MCF 10A (cell line): Measurements from ENCODE around the gene USB1. TPM values are rescaled to one million over a fixed set of nuclear protein-coding genes. Genes with fewer than 3 reads are reported as not detected.
A peak's percentile ranks its signal among the peaks of the same experiment; 100 is the strongest.

Experiments used
- BruUV-seq: library from RNA; stranded (reverse); fragments of 400-500 nt; replicated peaks from 2 replicates; lab custom pipeline; 2021; lab: Mats Ljungman, UMichigan
- CTCF ChIA-PET: fragments of 300-600 bp; sonication (Branson Sonifier 250); formaldehyde crosslinking; extraction: SDS; loops from one replicate; lab custom pipeline; 2021; ENCODE audit warnings: antibody characterized with exemption, inconsistent platforms; lab: Yijun Ruan, JAX
- POLR2A ChIA-PET: fragments of 300-600, 350-650 bp; sonication (Branson Sonifier 250); formaldehyde crosslinking; extraction: SDS; loops from one replicate; lab custom pipeline; 2020; ENCODE audit warnings: antibody characterized with exemption, inconsistent platforms; lab: Yijun Ruan, JAX
- DNase-seq: peaks from one replicate; pipeline ENCODE4 v3.0.0-alpha.2; 2018; ENCODE audit not compliant: unreplicated experiment
- H3K27ac Mint-ChIP-seq: one replicate; pipeline ENCODE4 v1.8.0; 2022; ENCODE audit warnings: mild to moderate bottlenecking, low read depth, mixed read lengths; ENCODE audit not compliant: unreplicated experiment
- H3K27me3 Mint-ChIP-seq: one replicate; pipeline ENCODE4 v1.8.0; 2022; ENCODE audit warnings: mixed read lengths; ENCODE audit not compliant: insufficient read depth, unreplicated experiment
- H3K36me3 Mint-ChIP-seq: one replicate; pipeline ENCODE4 v1.8.0; 2022; ENCODE audit warnings: mild to moderate bottlenecking, moderate library complexity, mixed read lengths; ENCODE audit not compliant: insufficient read depth, unreplicated experiment
- H3K4me1 Mint-ChIP-seq: one replicate; pipeline ENCODE4 v1.8.0; 2022; ENCODE audit warnings: mixed read lengths; ENCODE audit not compliant: insufficient read depth, unreplicated experiment
- H3K4me3 Mint-ChIP-seq: one replicate; pipeline ENCODE4 v1.8.0; 2022; ENCODE audit warnings: mild to moderate bottlenecking, moderate library complexity, mixed read lengths; ENCODE audit not compliant: unreplicated experiment
- H3K9me3 Mint-ChIP-seq: one replicate; pipeline ENCODE4 v1.8.0; 2022; ENCODE audit warnings: mixed read lengths; ENCODE audit not compliant: unreplicated experiment
- CTCF ChIP-seq: fragments of 200-600 bp; IDR thresholded peaks from one replicate; pipeline ENCODE4 v1.8.0; 2022; ENCODE audit warnings: antibody characterized with exemption, mild to moderate bottlenecking; ENCODE audit not compliant: unreplicated experiment
- intact Hi-C: fragments of 100-400 bp; cut with micrococcal nuclease; formaldehyde crosslinking; loops from 2 replicates; pipeline ENCODE4 v1.14.1; 2022
- total RNA-seq: library from RNA; stranded (reverse); gene quantifications from 2 replicates; pipeline ENCODE4 v1.2.3, GENCODE V29; 2022

The USB1 gene
- total RNA-seq, 1 experiment from 2014 or later, result 49.2 TPM

- TF ChIP-seq CTCF, result no peak
- Mint-ChIP-seq H3K27me3 (no peaks in the 10 kb centered on the region), H3K4me3 (no peak overlapping the region), H3K9me3 (no peaks in the 10 kb centered on the region), H3K4me1 (peaks cover 15% of the 10 kb centered on the region), H3K36me3 (peaks cover 15% of the 10 kb centered on the region), H3K27ac (no peak overlapping the region)
- DNase-seq, result no peak
- ChIA-PET POLR2A (no interaction called here), CTCF (interaction anchor here (0.5 to 3.2 kb wide), 8 partner anchors 10 to 176 kb away, joined by 3 to 20 read pairs (median 4); no protein-coding TSS in a partner anchor)
- intact Hi-C loops, result loop anchor here (1.0 to 5.0 kb wide), 4 partner anchors 102 to 467 kb away; partner anchors contain the start of gene CSNK2A2
- no TSS peak for BruUV-seq
Observed at GRCh38 chr16:58019866-58020538, 18.8 kb downstream of the USB1 start.

- Mint-ChIP-seq H3K4me1 (peaks cover 15% of the 10 kb centered on the region), H3K27ac (no peak overlapping the region), H3K36me3 (peaks cover 15% of the 10 kb centered on the region), H3K4me3 (no peak overlapping the region), H3K9me3 (no peaks in the 10 kb centered on the region), H3K27me3 (no peaks in the 10 kb centered on the region)
- peak; percentile 81 for TF ChIP-seq CTCF
- CTCF ChIA-PET, result interaction anchor here (0.6 to 4.4 kb wide), 8 partner anchors 10 to 378 kb away, joined by 3 to 52 read pairs (median 3); partner anchors contain the start of gene CFAP20
- intact Hi-C loops, result loop anchor here (1.0 to 5.0 kb wide), 4 partner anchors 101 to 466 kb away; partner anchors contain the start of gene CSNK2A2
- POLR2A ChIA-PET, result interaction anchor here (5.7 kb wide), 1 partner anchor 107 kb away, joined by 68 read pairs; the partner anchor contains the start of gene CFAP20
- peak; percentile 54 for DNase-seq
- TSS peak; percentile 94 for BruUV-seq
Observed at GRCh38 chr16:58020628-58021521, 19.7 kb downstream of the USB1 start.

- ChIA-PET POLR2A (interaction anchor here (5.7 kb wide), 1 partner anchor 106 kb away, joined by 68 read pairs; the partner anchor contains the start of gene CFAP20), CTCF (interaction anchor here (0.6 to 4.4 kb wide), 8 partner anchors 11 to 377 kb away, joined by 3 to 52 read pairs (median 3); partner anchors contain the start of gene CFAP20)
- Mint-ChIP-seq H3K36me3 (peaks cover 15% of the 10 kb centered on the region), H3K9me3 (no peaks in the 10 kb centered on the region), H3K27me3 (no peaks in the 10 kb centered on the region), H3K4me3 (no peak overlapping the region), H3K4me1 (peaks cover 15% of the 10 kb centered on the region), H3K27ac (no peak overlapping the region)
- no TSS peak for BruUV-seq
- intact Hi-C loops, result loop anchor here (2.0 to 5.0 kb wide), 3 partner anchors 75 to 465 kb away; no protein-coding TSS in a partner anchor
- DNase-seq, result no peak
- no peak for TF ChIP-seq CTCF
Observed at GRCh38 chr16:58021661-58022551, 20.7 kb downstream of the USB1 start.
